ENCODE data around the gene SPATA9.

DNA sequence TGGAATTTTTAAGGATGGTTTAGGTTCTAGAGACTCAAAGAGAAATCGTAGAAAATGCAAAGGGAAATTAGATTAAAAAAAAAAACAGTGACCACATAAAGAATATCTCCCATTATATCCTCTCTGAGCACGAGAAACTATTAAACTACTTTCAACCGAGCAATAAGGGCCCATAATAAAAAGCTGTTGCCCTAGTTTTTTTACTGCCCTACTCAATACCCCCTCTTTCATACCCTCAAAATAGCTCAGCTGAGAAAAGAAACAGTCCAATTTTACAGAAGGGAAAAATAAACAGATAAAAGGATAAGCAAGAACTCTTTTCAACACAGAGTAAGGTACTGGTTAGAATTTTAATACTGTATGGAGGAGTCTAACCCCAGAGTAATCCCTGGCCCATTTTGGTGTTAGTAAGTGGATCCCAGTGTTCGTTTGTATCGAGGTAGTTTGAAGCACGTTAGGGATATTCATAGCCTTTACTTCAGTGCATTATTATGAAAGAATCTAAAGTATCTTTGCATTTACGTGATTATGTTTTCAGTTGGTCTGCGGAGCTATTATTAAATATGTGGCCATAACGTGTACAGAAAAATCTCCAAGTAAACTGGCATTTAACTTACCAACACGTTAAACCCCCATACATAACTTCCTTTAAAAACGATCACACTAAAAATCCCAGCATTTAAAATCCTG, 47.4 kb upstream of the SPATA9 start:
- TF ChIP-seq TOE1 (CRISPR knock-in tag; IDR thresholded peaks at IDR 0.05) = no peak
- no peak for TF ChIP-seq ZNF263 (CRISPR knock-in tag; IDR thresholded peaks at IDR 0.05)
- no peak for TF ChIP-seq ZFP37 (CRISPR knock-in tag; IDR thresholded peaks at IDR 0.05; ENCODE audit: borderline replicate concordance)
- TF ChIP-seq SP1 (IDR thresholded peaks at IDR 0.05) = no peak
- TF ChIP-seq SP1 (CRISPR knock-in tag; IDR thresholded peaks at IDR 0.05) = no peak
- TF ChIP-seq TEAD2 (CRISPR knock-in tag; IDR thresholded peaks at IDR 0.05) = no peak
- TF ChIP-seq CTCF (CRISPR knock-in tag; IDR thresholded peaks at IDR 0.05) = no peak
- no peak for TF ChIP-seq ZFAT (CRISPR knock-in tag; conservative IDR thresholded peaks at IDR 0.05)
- no peak for TF ChIP-seq RAD21 (CRISPR knock-in tag; IDR thresholded peaks at IDR 0.05)
- no peak for TF ChIP-seq ZBTB49 (CRISPR knock-in tag; IDR thresholded peaks at IDR 0.05; ENCODE audit: borderline replicate concordance)
